Spleen (tissue), 11 donors: ENCODE measurements around the gene COCH. TPM values are rescaled to one million over a fixed set of nuclear protein-coding genes. Genes with fewer than 3 reads are reported as not detected.

Experiments
- DNase-seq: peaks from one replicate; pipeline ENCODE4 v3.0.0-alpha.2; 2020
- H3K27ac ChIP-seq, 8 donors: fragments of 200-600 bp; sonication (generic) in 7 of 8; 1 replicate in 4 of 8; 2 replicates in 4 of 8; pipeline versions ENCODE4 v1.5.0 to v1.8.0; 2016 to 2021; ENCODE audit warnings: inconsistent platforms in 4 of 8, mild to moderate bottlenecking in 4 of 8, moderate library complexity in 1 of 8
- H3K27me3 ChIP-seq, 7 donors: fragments of 200-600 bp; sonication (generic) in 6 of 7; replicated peaks in 1 of 7; 1 replicate in 4 of 7; 2 replicates in 3 of 7; pipeline versions ENCODE4 v1.5.0 to v1.8.0; 2016 to 2021; ENCODE audit warnings: inconsistent platforms in 3 of 7, mild to moderate bottlenecking in 1 of 7
- H3K36me3 ChIP-seq, 6 donors: fragments of 200-600 bp; sonication (generic) in 5 of 6; 1 replicate in 4 of 6; 2 replicates in 2 of 6; pipeline versions ENCODE4 v1.5.0 to v1.8.0; 2016 to 2021; ENCODE audit warnings: inconsistent platforms in 2 of 6
- H3K4me1 ChIP-seq, 6 donors: fragments of 200-600 bp; sonication (generic) in 5 of 6; 1 replicate in 3 of 6; 2 replicates in 3 of 6; pipeline versions ENCODE4 v1.5.0 to v1.8.0; 2016 to 2021; ENCODE audit warnings: inconsistent platforms in 3 of 6
- H3K4me3 ChIP-seq, 8 donors: fragments of 200-600 bp; sonication (generic) in 7 of 8; 1 replicate in 4 of 8; 2 replicates in 4 of 8; pipeline versions ENCODE4 v1.5.0 to v1.8.0; 2016 to 2021; ENCODE audit warnings: inconsistent platforms in 4 of 8, mild to moderate bottlenecking in 4 of 8, moderate library complexity in 2 of 8
- H3K9me3 ChIP-seq, 8 donors: fragments of 200-600 bp; sonication (generic) in 7 of 8; 1 replicate in 4 of 8; 2 replicates in 4 of 8; pipeline versions ENCODE4 v1.5.0 to v1.8.0; 2016 to 2021; ENCODE audit warnings: inconsistent platforms in 4 of 8
- CTCF ChIP-seq, 11 experiments: fragments of 200-600 bp in 7 of 11; fragments of 450-650 bp in 4 of 11; sonication (generic) in 4 of 11; IDR thresholded peaks in 8 of 11; conservative IDR thresholded peaks in 3 of 11; 1 replicate in 7 of 11; 2 replicates in 4 of 11; pipeline versions ENCODE4 v1.4.0 to v1.8.0; 2016 to 2021; ENCODE audit warnings: antibody characterized with exemption in 11 of 11, inconsistent platforms in 4 of 11, mild to moderate bottlenecking in 1 of 11
- POLR2A ChIP-seq, 3 donors: fragments of 450-650 bp; IDR thresholded peaks; one replicate each; pipeline ENCODE4 v1.5.1; 2017; ENCODE audit warnings: antibody characterized with exemption in 3 of 3, mild to moderate bottlenecking in 1 of 3
- POLR2AphosphoS5 ChIP-seq, 3 donors: sonication (generic); formaldehyde crosslinking; IDR thresholded peaks; one replicate each; pipeline ENCODE4 v1.5.1; 2017; ENCODE audit warnings: antibody characterized with exemption in 3 of 3
- WGBS, 5 donors: extraction: QIAGEN DNeasy Blood & Tissue Kit in 3 of 5; methylation state at CpG; one replicate each; pipeline versions ENCODE4 v1.1.5 to v1.1.7; 2013 to 2018; 5-methylcytosine and 5-hydroxymethylcytosine counted together
- intact Hi-C: fragments of 100-400 bp; cut with DNase I; formaldehyde crosslinking; loops from one replicate; pipeline ENCODE4 v1.15.0; 2023; ENCODE audit warnings: low total_unique reads
- polyA plus RNA-seq, 3 donors: library from polyadenylated mRNA; stranded (reverse); fragments of 200-250 nt; gene quantifications; one replicate each; pipeline ENCODE4 v1.2.1, GENCODE V29; 2013
- total RNA-seq, 7 donors: library from RNA; depleted of rRNA in 3 of 7; stranded (reverse); fragments of >200 nt in 3 of 7; fragmentation: NEBNext Ultra II Directional in 4 of 7; extraction: Animal tissue kit (Norgen Biotek cat#: 25700) in 4 of 7; gene quantifications; one replicate each; pipeline versions ENCODE4 v1.1.0 to v1.2.1, GENCODE V29; 2016 to 2021
- donor health status: healthy with polysubstance abuse.
- donor health status: DM: no; HTN: no; CAD: no; lungs with moderate emphysema.
- donor health status: DM: no; HTN: no; CAD: no.
- donor health status: Bipolar disorder and iron deficiency.
- donor health status: healthy.
- donor health status: DM: no; HTN: no; CAD: no.
- donor health status: DM: yes; HTN: yes; CAD: no.

Gene COCH
- total and polyA plus RNA-seq, 10 donors: 1.0 to 7.0 (median 2.2) TPM

GRCh38 chr14:30838351-30838750 is 36.0 kb upstream of the COCH start:
- no peak overlapping the region for H3K4me3 ChIP-seq
- H3K27me3 ChIP-seq: no peaks in the 10 kb centered on the region
- 48 to 74% (median 52%) methylated on average over 2 of the region's 2 CpGs for WGBS, 5 donors
- H3K9me3 ChIP-seq: peaks cover 0 to 21% (median 10%) of the 10 kb centered on the region in 8 donors
- H3K36me3 ChIP-seq: no peaks in the 10 kb centered on the region
- TF ChIP-seq POLR2A (IDR thresholded peaks at IDR 0.05): no peak
- TF ChIP-seq POLR2AphosphoS5 (IDR thresholded peaks at IDR 0.05): no peak
- no peak for TF ChIP-seq CTCF (IDR thresholded peaks at IDR 0.05 in 8 of 11, conservative IDR thresholded peaks at IDR 0.05 in 3 of 11)
- no peaks in the 10 kb centered on the region for H3K4me1 ChIP-seq
- no peak overlapping the region for H3K27ac ChIP-seq
- intact Hi-C loops: no loop called here
- DNase-seq: no peak

GRCh38 chr14:30840086-30840779 is 34.1 kb upstream of the COCH start:
- TF ChIP-seq POLR2AphosphoS5 (IDR thresholded peaks at IDR 0.05) (no peak), POLR2A (IDR thresholded peaks at IDR 0.05) (no peak), CTCF (IDR thresholded peaks at IDR 0.05 in 8 of 11, conservative IDR thresholded peaks at IDR 0.05 in 3 of 11) (no peak)
- H3K27me3 ChIP-seq: no peaks in the 10 kb centered on the region
- no peaks in the 10 kb centered on the region for H3K4me1 ChIP-seq
- no peaks in the 10 kb centered on the region for H3K36me3 ChIP-seq
- intact Hi-C loops: no loop called here
- no peak overlapping the region for H3K27ac ChIP-seq
- DNase-seq: no peak
- peaks cover 0 to 2% (median 0%) of the 10 kb centered on the region in 8 donors for H3K9me3 ChIP-seq
- 86 to 94% (median 93%) methylated on average over 10 of the region's 10 CpGs for WGBS, 5 donors
- no peak overlapping the region for H3K4me3 ChIP-seq

GRCh38 chr14:30842431-30842830 is 31.9 kb upstream of the COCH start:
- DNase-seq: no peak
- H3K4me3 ChIP-seq: no peak overlapping the region
- no peaks in the 10 kb centered on the region for H3K36me3 ChIP-seq
- H3K4me1 ChIP-seq: no peaks in the 10 kb centered on the region
- peaks cover 0 to 5% (median 0%) of the 10 kb centered on the region in 7 donors for H3K27me3 ChIP-seq
- no peak overlapping the region for H3K27ac ChIP-seq
- no peaks in the 10 kb centered on the region for H3K9me3 ChIP-seq
- no peak for TF ChIP-seq POLR2AphosphoS5 (IDR thresholded peaks at IDR 0.05)
- no peak for TF ChIP-seq CTCF (IDR thresholded peaks at IDR 0.05 in 8 of 11, conservative IDR thresholded peaks at IDR 0.05 in 3 of 11)
- no peak for TF ChIP-seq POLR2A (IDR thresholded peaks at IDR 0.05)
- intact Hi-C loops: no loop called here

- no peak for TF ChIP-seq POLR2A (IDR thresholded peaks at IDR 0.05)
- no peak for TF ChIP-seq POLR2AphosphoS5 (IDR thresholded peaks at IDR 0.05)
- TF ChIP-seq CTCF (IDR thresholded peaks at IDR 0.05 in 8 of 11, conservative IDR thresholded peaks at IDR 0.05 in 3 of 11): no peak
- 72 to 85% (median 78%) methylated on average over 4 of the region's 4 CpGs for WGBS, 5 donors
- Histone ChIP-seq H3K27ac (peak overlapping the region in 4 of 8 donors; percentile 37 to 77 (median 50)), H3K9me3 (no peaks in the 10 kb centered on the region), H3K4me1 (no peaks in the 10 kb centered on the region), H3K27me3 (peaks cover 0 to 16% (median 0%) of the 10 kb centered on the region in 7 donors), H3K36me3 (no peaks in the 10 kb centered on the region), H3K4me3 (no peak overlapping the region)
- intact Hi-C loops: no loop called here
- DNase-seq: no peak
These were observed 25.7 kb upstream of the COCH start for GRCh38 chr14:30848449-30849240.
